Stimulated activated CD8-positive, alpha-beta memory T cell treated with anti-CD3 and anti-CD28 coated beads, Interleukin-12 subunit alpha, Interleukin-12 subunit beta, amount 100 ng/mL, for 24 hours (primary cell): ENCODE measurements around the gene STAG1.
"Not testable (repeated sequence)": the region's sequence is repeated elsewhere in the genome, so short reads cannot be mapped to it uniquely, and the experiment has no call there.

Experiments used
- DNase-seq: peaks from one replicate; pipeline ENCODE4 v3.0.0-alpha.2; 2020; ENCODE audit errors: extremely low read depth

Gene STAG1

DNA sequence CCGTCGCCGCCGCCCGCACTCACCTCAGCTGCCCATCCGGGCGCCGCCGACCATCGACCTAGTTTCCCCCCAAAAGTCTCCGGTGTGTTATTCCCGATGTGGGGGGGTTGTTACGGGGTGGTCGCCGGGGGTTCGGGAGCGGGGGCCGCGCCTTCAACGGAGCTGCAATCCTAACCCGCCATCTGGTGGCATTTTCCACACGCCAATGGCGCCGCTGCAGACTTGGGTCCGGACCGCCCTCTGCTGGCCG is at the start of gene STAG1:
Gene STAG1, minus strand, starts transcription at position 207 of the 250 bp plus-strand sequence. CDS start 121,480 bp downstream, outside the sequence.
- no peak for DNase-seq

DNA sequence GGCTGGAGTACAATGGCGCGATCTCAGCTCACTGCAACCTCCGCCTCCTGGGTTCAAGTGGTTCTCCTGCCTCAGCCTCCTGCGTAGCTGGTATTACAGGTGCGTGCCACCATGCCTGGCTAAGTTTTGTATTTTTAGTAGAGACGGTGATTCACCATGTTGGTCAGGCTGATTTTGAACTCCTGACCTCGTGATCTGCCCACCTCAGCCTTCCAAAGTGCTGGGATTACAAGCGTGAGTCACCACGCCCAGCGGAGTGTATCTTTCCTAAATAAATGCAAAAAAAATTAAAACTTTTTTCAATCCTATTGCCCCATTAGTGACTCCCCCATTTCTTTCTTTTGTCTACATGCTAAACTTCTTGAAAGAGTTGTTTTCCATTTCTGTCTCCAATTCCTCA is 49.0 kb upstream of the STAG1 start:
- not testable (repeated sequence) for DNase-seq

DNA sequence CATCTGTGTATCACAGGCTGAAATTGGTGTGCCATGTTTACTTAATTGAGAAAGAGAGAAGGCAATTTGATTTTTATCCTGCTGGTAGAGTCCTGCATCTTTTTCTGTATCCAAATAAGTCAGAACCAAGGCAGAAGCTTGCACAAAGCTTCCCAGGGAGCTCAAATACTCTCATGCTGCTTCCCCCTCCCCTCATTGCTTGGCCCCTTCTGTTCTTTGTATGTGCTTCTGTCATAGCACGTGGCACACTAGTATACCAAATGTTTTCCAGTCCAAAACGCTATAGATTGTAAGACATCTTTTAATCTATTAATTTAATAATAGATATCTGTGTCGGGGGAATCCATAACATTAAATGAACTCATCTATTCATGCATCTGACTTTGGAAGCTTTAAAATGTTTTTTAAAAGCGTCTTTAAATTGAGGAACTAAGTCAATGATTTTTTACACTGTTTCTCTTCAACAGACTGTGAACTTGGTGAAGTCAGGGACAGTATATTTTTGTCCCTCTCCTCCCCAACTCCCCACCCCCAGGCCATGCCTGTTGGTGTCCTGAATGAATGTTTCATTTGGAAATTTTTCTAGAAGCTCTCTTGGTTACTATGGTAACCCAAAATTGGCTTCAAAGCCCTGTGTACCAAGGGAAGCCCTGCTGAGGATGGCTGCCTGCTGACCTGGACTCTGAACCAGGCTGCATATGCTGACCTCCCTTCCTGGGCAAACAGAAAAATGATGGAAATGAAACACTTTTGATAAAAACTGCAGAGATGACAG is 40.6 kb upstream of the STAG1 start:
- no peak for DNase-seq

DNA sequence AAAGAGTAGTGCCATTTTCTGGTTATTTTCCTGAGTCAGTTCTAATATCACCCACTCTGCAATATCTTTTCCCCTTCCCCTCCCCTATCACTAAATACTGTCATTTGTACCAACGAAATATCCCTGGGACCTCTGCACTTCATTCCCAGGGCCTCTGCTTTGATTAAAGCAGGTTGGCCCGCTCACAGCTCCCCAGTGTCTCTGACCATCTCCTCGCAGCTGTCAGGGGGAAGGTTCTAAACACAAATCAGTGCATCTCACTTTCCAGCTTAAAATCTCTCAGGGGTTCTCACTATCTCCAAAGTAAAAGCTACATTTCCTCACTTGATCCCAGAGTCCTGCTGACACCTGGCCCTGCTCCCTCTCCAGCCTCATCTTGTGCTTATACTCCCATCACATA is 38.6 kb upstream of the STAG1 start:
- DNase-seq = no peak

GRCh38 chr3:136789976-136790375 is 37.8 kb upstream of the STAG1 start:
- DNase-seq = no peak

DNA sequence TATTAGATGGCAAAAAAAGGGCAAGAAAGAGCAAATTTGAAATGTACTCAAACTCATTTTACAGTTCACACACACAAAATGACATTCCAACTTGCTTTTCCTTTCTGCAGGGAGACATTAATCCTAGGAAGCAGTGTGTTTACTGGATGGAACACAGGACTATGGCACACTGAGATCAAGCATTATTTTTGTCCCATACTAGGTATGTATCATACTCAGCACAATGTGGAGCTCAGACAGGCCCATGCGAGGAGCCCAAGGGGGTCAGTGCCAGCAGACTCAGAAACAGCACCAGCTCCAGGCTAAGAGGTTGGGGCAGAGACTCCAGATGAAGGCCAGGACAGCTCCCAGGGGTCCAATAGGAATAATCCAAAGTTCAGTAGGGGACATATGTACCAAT is 36.0 kb upstream of the STAG1 start:
- no peak for DNase-seq

DNA sequence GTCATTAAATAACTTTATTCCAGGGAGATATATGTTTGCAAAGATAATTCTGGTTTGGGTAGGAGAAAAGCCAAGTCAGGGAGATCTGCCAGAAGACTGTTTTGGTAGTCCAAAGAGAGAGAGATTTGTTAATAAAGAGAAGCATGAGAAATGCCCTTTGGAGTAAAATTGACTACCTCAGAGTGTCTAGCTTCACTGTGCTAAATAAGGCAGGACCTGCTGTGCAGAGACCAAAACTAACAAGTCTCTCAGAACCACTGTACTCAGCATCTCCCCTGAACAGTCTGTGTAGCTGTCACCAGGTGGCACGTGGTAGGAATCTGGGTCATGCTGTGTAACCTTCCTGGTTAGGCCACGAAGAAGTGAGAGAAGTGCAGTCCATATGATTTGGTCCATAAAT is 35.2 kb upstream of the STAG1 start:
- DNase-seq = no peak

- DNase-seq = no peak
Observed at GRCh38 chr3:136783708-136784191, 31.6 kb upstream of the STAG1 start.

DNA sequence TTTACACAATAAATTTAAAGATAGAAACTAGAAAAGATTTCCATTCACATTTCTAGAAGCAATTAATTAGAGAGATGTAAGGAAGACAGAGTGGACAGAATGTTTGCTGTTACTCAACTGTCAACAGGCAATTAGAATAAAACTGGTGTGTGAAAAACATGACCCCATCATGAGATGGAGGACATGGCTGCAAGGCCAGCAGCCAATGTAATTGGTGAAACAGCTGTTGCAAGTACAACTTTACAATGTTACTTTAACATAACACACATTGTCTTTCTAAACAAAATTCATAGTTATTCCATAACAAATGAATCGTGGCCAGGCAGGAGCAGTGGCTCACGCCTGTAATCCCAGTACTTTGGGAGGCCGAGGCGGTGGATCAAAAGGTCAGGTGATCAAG is 28.6 kb upstream of the STAG1 start:
- no peak for DNase-seq

- no peak for DNase-seq
Observed at GRCh38 chr3:136778865-136779264, 26.7 kb upstream of the STAG1 start.

- DNase-seq = no peak
Observed at GRCh38 chr3:136772709-136773108, 20.5 kb upstream of the STAG1 start.

GRCh38 chr3:136758160-136759102 is 6.3 kb upstream of the STAG1 start:
- not testable (repeated sequence) for DNase-seq

- DNase-seq = no peak
Observed at GRCh38 chr3:136755192-136755591, 3.0 kb upstream of the STAG1 start.

DNA sequence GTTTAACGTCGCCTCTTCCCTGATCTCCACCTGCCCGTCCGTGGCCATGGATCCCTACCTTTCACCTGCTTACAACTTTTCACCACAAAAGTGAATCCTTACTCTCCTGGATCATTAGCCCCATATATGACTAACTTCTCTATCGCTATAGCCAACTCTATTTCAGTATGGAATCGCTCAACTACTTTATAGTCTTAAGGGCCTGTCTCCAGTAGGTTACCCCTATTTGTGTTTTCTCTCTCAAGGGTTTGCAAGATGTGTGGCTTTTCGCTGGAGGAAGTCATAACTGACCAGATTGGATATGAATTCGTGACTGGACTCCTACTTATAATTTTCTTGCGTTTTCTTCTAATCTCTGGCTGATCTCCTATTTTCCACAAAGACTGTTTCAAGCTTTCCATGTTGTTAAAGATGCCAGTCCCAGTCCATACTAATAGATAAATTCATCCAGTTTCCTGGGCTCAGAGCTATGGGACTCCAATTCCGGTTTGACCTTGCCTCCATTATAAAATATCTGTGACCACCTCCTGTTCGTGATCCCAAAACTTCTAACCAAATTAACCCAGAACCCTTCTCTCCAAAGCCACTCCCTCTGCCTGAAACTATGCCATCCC is 1.3 kb upstream of the STAG1 start:
- DNase-seq = no peak

DNA sequence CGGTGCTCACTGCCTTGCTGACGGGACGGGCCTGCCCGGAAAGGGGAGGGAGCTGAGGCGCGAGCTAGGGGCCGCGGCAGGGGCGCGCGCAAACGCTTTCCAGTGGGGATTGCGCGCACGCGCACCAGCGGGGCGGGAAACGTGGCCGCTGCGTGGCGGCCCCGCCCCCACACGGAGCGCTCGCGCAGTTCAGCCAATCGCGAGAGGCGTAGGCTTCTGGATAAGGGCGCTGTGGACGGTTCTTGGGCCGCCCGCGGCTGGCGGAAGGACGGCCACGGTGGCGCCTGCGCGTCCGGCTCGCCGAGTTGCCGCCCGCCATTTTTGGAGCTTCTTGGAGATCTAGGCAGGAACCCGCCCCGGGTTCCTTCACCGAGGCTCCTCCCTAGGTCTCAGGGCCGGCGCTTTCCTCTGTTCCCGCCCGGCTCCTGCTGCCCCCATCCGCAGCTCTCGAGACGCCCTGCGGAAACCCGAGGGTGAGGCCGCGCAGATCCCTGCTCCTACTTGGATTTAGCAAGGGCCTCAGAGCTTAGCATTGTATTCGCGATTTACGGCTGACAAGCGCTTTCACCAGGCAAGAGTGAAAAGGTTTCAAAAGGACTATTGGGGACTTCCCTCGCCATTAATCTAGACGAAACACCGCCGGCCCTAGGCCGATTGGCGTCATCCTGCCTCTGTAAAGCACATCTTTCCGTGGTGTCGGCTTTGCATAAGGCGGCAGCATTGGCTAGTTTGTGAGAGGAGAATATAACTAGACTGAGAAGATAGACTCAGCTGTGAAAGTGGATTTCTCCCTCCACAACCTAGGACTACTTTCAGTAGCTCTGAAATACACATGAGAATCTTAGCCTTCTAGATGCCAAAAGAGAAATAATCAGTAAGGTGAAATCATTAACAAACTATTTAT is 496 bp upstream of the STAG1 start:
- DNase-seq = peak; percentile 95

GRCh38 chr3:136751316-136752171 is 634 bp downstream of the STAG1 start:
- peak; percentile 34 for DNase-seq

- no peak for DNase-seq
Observed at GRCh38 chr3:136750897-136751315, 1.3 kb downstream of the STAG1 start.

DNA sequence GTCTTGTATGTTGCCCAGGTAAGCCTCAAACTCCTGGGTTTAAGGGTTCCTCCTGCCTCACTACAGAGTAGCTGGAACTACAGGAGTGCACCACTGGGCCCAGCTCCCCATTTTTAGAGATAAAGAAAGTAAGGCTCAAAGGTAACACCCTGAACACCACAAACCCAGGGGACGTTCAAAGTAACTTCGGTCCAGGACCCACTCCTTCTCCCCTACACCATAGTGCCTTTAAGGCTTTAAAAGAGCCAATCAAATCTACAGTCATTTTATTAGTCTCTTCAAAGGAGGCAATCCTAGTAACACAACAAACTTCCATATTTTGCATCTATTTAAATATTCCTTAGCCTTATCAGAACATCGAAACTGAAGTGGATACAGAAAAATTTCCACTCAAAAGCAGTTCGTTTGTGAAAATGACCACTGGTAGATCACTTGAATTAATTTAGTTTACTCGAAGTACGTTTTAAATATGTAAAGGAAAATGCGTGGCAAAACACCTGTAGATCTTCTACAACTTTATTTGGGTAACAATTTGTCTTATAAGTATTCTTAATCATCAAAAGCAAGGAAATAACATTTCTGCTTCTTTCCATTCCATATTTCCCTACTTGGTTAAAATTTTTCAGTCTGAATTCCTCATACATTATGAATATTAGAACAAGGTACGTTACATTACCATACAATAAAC is 1.8 kb downstream of the STAG1 start:
- no peak for DNase-seq

DNA sequence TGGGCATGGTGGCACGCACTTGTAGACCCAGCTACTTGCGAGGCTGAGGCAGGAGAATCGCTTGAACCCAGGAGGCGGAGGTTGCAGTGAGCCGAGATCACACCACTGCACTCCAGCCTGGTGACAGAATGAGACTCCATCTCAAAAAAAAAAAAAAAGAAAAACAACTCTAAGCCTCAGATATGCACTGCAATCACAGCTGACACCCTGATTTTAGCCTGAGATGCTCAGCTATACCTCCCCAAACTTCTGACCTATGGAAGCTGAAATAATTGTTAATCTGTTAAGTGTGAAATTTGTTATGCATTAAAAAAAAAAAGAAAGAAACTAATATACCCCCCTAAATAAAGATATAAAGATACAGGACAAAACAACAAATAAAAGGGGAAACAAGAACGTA is 2.6 kb downstream of the STAG1 start:
- DNase-seq = not testable (repeated sequence)

- DNase-seq = no peak
Observed at GRCh38 chr3:136749091-136749490, 3.1 kb downstream of the STAG1 start.
